H7 (cell line): ENCODE results near the gene GPALPP1. TPM values are rescaled to one million over a fixed set of nuclear protein-coding genes. Genes with fewer than 3 reads are reported as not detected.
"Not testable (repeated sequence)": the region's sequence is repeated elsewhere in the genome, so short reads cannot be mapped to it uniquely, and the experiment has no call there.

Source experiments
- DNase-seq: peaks from one replicate; pipeline ENCODE4 v3.0.0; 2012
- H3K27me3 ChIP-seq: 2 replicates; pipeline ENCODE4 v1.6.0; 2011; ENCODE audit warnings: mild to moderate bottlenecking, low read length; ENCODE audit not compliant: control insufficient read depth, insufficient read depth
- H3K36me3 ChIP-seq: replicated peaks from 2 replicates; pipeline ENCODE4 v1.5.1; 2011; ENCODE audit warnings: low read length; ENCODE audit not compliant: control insufficient read depth, insufficient read depth
- H3K4me3 ChIP-seq: 2 replicates; pipeline ENCODE4 v1.5.1; 2011; ENCODE audit warnings: low read depth, mild to moderate bottlenecking, control low read depth, low read length, moderate library complexity; ENCODE audit not compliant: insufficient read depth
- total RNA-seq: library from RNA; depleted of rRNA; stranded (reverse); fragments of >200 nt; shearing (Covaris generic); gene quantifications from 2 replicates; pipeline ENCODE4 v1.2.3, GENCODE V29; 2014

Gene GPALPP1
- total RNA-seq, 1 experiment from 2014 or later: 25.7 TPM

DNA sequence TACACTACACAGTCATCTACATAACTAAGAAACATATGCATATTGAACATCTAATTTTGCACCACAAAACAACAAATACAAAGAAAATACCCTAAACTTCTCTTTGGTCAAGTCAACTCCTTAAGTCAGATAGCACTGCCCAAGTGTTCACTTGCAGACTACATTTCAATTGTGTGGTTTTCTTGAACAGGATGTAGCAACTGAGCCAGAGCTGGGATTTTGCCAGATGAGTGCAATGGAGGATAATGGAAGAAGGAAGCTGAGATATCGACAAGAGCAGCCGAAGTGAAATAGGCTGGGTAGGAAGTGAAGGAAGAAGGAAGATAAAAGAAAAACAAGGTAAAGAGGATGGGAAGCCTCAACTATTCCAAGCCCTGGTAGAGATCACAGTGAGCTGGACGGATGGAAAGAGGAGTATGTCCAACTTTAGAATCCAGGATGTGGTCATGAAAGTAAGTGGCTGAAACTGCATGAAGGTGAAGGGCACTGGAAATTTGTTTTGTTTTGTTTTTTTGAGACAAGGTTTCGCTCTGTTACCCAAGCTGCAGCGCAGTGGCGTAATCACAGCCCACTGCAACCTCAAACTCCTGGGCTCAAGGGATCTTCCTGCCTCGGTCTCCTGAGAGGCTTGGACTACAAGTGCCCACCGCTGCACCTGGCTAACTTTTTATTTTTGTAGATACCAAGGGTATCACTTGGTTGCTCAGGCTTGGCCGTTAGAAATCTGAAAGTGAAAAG, 15.1 kb upstream of the GPALPP1 start:
- H3K36me3 ChIP-seq: peaks cover 13% of the 10 kb centered on the region
- no peak overlapping the region for H3K4me3 ChIP-seq
- DNase-seq: no peak
- no peaks in the 10 kb centered on the region for H3K27me3 ChIP-seq

DNA sequence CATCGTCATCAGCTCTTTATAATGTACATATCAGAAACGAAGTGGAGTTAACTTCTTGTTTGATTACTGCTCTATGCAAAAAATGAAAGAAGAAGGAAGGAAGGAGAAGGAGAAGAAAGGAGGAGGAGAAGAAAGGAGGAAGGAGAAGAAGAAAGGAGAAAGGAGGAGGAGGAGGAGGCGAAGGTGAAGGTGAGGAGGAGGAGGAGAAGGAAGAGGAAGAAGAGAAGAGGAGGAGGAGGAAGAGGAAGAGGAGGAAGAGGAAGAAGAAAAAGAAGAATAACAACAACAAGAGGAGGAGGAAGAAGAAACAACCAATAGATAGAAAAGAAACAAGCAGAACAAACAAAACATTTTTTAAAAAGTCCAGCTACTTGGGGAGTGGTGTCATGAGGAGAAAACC, 13.1 kb upstream of the GPALPP1 start:
- peaks cover 20% of the 10 kb centered on the region for H3K36me3 ChIP-seq

DNA sequence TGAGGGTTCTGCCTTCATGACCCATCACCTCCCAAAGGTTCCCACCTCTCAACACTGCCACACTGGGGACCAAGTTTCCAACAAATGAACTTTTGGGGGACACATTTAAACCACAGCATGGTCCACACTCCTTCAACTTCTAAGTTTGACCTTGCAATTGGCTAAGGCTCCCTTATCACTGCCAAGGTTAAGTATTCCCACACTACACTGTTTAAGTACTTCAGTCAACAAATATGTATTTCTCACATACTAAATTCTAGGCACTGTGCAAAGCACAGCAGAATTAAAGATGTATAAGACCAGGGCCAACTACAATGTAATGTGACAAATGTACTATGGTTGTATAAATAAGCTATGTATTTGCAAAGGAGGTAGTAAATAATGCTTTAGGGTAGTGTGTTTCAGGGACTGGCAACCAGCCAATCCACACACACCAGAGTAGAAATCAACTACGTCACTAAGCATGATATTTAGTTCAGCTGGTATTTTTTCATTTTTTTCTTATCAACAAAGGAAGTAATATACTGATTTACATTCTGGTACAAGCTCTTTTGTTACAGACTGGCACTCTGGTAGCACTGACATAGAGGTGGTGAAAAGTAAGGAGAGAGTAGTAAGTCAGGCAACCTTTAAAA, 12.3 kb upstream of the GPALPP1 start:
- H3K4me3 ChIP-seq: no peak overlapping the region
- H3K27me3 ChIP-seq: no peaks in the 10 kb centered on the region
- DNase-seq: no peak
- peaks cover 20% of the 10 kb centered on the region for H3K36me3 ChIP-seq

More for the DNA sequence above, 13.1 kb upstream of the GPALPP1 start:
- DNase-seq: no peak
- H3K4me3 ChIP-seq: no peak overlapping the region
- no peaks in the 10 kb centered on the region for H3K27me3 ChIP-seq

GRCh38 chr13:44978328-44978727, 11.0 kb upstream of the GPALPP1 start:
- Histone ChIP-seq H3K36me3 (peaks cover 20% of the 10 kb centered on the region), H3K4me3 (no peak overlapping the region)
- no peak for DNase-seq

DNA sequence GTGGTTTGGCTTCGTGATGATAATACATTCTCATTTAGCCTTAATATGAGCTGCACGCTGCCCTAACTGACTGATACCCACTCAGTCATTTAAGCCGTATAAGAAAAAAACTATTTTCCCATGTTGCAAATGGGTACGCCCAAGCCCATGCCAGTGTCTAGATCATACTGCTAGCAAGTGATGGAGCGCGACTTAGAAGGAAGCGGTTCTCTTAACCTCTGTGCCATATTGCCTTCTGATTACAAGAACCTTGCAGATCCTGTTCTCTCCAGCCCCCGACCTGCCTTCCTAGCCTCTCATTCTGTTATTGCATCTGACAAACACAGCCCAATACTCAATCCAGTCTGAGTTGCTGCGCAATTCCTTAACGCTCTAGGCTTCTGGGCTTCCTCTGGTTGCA, 603 bp downstream of the GPALPP1 start:
- DNase-seq: peak; percentile 32
- Histone ChIP-seq H3K36me3 (peaks cover 4% of the 10 kb centered on the region), H3K4me3 (peak overlapping the region; percentile 95), H3K27me3 (no peaks in the 10 kb centered on the region)

More at GRCh38 chr13:44978328-44978727, 11.0 kb upstream of the GPALPP1 start:
- no peaks in the 10 kb centered on the region for H3K27me3 ChIP-seq

GRCh38 chr13:45003417-45003816, 14.1 kb downstream of the GPALPP1 start:
- H3K27me3 ChIP-seq: no peaks in the 10 kb centered on the region
- H3K36me3 ChIP-seq: peaks cover 3% of the 10 kb centered on the region
- H3K4me3 ChIP-seq: no peak overlapping the region
- DNase-seq: no peak

GRCh38 chr13:45004096-45004495, 14.8 kb downstream of the GPALPP1 start:
- Histone ChIP-seq H3K36me3 (peaks cover 3% of the 10 kb centered on the region), H3K4me3 (no peak overlapping the region), H3K27me3 (no peaks in the 10 kb centered on the region)
- DNase-seq: no peak

DNA sequence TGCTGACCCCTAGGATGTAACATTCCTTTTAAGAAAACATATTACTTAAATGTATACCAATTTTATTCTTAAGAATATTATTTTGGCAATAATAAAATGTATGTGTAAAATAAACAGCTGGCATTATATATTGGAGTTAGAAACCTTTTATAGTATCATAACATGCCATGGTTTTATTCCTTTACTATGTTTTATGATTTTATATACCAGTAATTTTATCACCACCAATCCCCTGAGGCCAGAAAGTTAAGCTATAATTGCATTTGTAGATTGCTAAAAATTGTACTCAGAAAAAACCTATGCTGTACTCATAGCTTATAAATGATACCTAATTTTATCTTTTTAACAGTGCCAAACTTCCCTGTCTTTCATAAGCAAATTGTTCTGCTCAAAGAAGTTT, 17.9 kb downstream of the GPALPP1 start:
- H3K4me3 ChIP-seq: no peak overlapping the region
- no peaks in the 10 kb centered on the region for H3K27me3 ChIP-seq
- no peak for DNase-seq
- H3K36me3 ChIP-seq: peaks cover 1% of the 10 kb centered on the region

- Histone ChIP-seq H3K4me3 (no peak overlapping the region), H3K27me3 (no peaks in the 10 kb centered on the region), H3K36me3 (no peaks in the 10 kb centered on the region; the same call in none of the 2 replicates)
- no peak for DNase-seq
Observed at GRCh38 chr13:45007823-45008222, 18.5 kb downstream of the GPALPP1 start.

DNA sequence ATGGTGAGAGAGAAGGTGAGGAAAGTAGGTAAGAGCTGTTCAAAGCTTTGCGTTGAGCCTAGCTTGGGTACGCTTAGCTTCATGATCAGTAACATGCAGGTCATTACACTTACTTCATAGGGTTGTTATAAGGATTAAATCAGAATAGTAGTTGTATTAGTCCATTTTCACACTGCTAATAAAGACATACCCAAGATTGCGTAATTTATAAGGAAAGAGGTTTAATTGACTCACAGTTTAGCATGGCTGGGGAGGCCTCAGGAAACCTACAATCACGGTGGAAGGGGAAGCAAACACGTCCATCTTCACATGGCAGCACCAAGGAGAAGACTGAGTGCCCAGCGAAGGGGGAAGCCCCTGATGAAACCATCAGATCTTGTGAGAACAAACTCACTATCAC, 21.9 kb downstream of the GPALPP1 start:
- H3K27me3 ChIP-seq: no peaks in the 10 kb centered on the region
- no peak overlapping the region for H3K4me3 ChIP-seq
- DNase-seq: no peak
- H3K36me3 ChIP-seq: no peaks in the 10 kb centered on the region; the same call in none of the 2 replicates

DNA sequence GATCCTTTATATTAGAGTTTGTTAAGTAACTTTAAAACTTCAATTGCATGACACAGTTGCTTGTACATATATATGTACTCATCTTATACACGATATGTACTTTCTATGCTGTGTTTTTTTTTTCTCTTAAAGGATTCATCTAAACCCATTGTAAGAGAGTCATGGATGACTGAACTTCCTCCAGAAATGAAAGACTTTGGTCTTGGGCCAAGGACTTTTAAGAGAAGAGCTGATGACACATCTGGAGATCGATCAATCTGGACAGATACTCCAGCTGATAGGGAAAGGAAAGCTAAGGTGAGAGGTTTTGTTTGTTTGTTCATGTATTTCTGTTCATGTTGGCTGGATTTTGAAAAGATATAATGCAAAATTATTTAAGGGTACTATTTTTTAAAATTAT, 26.0 kb downstream of the GPALPP1 start:
- H3K4me3 ChIP-seq: no peak overlapping the region
- no peak for DNase-seq
- peaks cover under 1% of the 10 kb centered on the region for H3K36me3 ChIP-seq
- H3K27me3 ChIP-seq: no peaks in the 10 kb centered on the region

DNA sequence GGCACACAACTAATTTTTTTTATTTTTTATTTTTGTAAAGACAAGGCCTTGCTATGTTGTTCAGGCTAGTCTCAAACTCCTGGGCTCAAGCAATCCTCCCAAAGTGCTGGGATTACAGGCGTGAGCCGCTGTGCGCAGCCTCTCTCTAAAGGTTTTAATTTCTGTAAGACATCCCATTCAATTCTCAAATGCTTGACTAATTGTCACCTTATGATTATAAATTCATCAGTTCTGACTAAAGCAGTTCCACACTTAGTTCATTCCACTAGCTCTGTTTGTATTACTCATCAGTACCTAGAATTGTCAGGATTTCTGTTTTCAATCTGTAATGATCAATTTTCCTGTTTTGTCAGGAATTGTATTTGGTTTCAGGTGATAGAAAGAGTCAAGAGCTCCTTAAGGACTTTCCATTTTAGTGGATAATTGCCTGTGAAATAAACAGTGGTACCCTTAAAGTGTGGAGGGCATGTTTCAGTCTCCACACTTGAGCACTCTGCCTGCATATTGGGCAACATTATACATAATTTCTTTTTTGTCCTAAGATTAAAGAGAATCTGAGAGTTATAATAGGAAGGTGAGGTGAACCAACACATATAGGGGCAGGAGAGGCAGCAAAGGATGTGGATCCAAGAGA, 27.6 kb downstream of the GPALPP1 start:
- H3K4me3 ChIP-seq: no peak overlapping the region
- peaks cover 2% of the 10 kb centered on the region; the same call in 1 of the 2 replicates for H3K36me3 ChIP-seq
- H3K27me3 ChIP-seq: no peaks in the 10 kb centered on the region
- no peak for DNase-seq

DNA sequence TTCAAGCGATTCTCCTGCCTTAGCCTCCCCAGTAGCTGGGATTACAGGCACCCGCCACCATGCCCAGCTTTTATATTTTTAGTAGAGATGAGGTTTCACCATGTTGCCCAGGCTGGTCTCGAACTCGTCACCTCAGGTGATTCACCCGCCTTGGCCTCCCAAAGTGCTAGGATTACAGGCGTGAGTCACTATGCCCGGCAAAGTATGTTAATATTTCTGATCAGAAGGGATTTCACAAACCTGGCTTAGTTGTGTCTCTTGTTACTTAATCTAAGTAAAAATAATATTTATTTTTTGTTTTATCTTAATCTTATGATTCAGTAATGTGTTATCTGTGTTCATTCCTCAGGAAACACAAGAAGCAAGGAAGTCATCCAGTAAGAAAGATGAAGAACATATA, 30.6 kb downstream of the GPALPP1 start:
- not testable (repeated sequence) for DNase-seq, H3K36me3 ChIP-seq, H3K4me3 ChIP-seq, H3K27me3 ChIP-seq

GRCh38 chr13:45021250-45021649, 31.9 kb downstream of the GPALPP1 start:
- Histone ChIP-seq H3K4me3 (no peak overlapping the region), H3K36me3 (peaks cover 2% of the 10 kb centered on the region; the same call in 1 of the 2 replicates), H3K27me3 (no peaks in the 10 kb centered on the region)
- DNase-seq: no peak

DNA sequence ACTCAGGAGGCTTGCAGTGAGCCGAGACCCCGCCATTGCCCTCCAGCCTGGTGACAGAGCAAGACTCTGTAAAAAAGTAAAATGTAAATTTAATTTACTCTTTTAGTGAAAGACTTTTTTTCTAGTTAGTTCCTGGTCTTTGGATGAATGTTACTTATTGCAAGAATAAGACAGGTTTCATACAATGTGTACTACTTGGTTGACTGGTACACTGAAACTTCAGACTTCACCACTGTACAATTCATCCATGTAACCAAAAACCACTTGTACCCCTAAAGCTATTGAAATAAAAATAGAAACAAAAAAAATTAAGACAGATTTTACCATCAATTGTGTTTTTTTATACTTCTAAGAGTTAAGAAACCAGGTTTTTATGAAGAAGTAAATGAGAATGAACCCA, 35.5 kb downstream of the GPALPP1 start:
- no peak for DNase-seq
- peaks cover 2% of the 10 kb centered on the region; the same call in 1 of the 2 replicates for H3K36me3 ChIP-seq
- H3K27me3 ChIP-seq: no peaks in the 10 kb centered on the region
- H3K4me3 ChIP-seq: no peak overlapping the region
